NCI-H526 (cell line): ENCODE results near the gene RBMY1B.
"Not testable (repeated sequence)": the region's sequence is repeated elsewhere in the genome, so short reads cannot be mapped to it uniquely, and the experiment has no call there.

Source experiments
- DNase-seq, 2 experiments: peaks; one replicate each; lab custom pipeline; 2025; lab: John Stamatoyannopoulos, UW

RBMY1B gene

DNA sequence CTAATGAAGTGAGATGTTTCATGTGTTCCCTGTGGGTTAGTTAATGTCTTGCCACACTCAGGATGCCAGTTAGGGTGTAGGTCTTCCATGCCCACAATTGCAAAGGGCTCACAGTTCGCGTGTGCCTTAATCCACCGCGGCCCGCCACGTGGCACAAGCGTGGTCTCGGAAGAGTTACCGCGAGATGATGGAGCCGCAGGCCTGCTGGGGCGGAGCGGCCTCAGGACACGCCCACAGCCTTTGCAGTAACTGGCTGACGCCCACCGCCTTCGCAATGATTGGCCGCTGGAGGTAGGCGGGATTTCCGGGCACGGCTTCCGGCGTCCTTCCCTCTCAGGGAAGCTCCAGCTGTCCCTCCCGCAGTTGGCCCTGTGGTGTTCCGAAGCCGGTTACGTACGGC, at the start of gene RBMY1B:
RBMY1B (plus strand) TSS at position 301 of the 400 bp plus-strand sequence. CDS start 2,013 bp downstream, outside the sequence.
- DNase-seq = not testable (repeated sequence)

DNA sequence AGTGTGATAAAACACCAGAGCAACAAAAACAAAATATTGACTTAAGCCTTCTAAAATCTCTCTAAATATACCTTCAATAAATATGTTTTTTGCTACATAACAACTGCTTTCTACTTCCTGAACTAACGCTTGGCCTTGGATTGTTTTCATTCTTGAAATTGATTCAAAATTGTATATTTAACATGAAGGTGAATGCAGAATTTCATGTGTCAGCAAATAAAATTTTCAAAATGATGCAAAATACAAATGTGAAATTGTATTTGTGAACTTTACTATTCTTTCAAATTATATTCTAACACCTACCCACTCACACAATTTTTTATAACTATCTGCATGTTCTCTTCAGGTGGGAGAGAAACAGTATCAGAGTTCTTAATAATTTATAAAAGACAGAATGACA, 48.2 kb upstream of the RBMY1B start:
- DNase-seq = not testable (repeated sequence)

DNA sequence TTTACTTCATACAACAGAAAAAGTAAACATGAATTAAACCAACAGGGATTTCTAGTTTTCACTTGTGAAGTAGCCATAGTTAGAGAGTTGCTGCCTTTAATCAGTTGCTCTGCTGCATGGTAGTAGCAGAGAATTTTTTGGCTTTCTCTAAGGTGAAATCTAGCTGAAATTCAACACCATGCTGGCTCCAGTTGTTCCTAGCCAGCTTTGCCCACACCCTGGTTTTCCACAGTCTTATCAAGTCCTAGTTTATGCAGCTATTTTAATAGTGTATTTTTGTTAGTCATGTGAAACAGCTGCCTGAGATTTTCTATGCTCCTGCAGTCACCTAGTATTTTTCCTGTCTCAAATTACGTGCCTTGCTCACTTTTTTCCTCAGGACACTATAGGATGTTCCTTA, 28.2 kb upstream of the RBMY1B start:
- DNase-seq = no peak

DNA sequence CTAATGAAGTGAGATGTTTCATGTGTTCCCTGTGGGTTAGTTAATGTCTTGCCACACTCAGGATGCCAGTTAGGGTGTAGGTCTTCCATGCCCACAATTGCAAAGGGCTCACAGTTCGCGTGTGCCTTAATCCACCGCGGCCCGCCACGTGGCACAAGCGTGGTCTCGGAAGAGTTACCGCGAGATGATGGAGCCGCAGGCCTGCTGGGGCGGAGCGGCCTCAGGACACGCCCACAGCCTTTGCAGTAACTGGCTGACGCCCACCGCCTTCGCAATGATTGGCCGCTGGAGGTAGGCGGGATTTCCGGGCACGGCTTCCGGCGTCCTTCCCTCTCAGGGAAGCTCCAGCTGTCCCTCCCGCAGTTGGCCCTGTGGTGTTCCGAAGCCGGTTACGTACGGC, 23.4 kb downstream of the RBMY1B start, which contains the start of gene RBMY1A1:
RBMY1A1 (plus strand) TSS at position 301 of the 400 bp plus-strand sequence. CDS start 2,013 bp downstream, outside the sequence.
- not testable (repeated sequence) for DNase-seq

DNA sequence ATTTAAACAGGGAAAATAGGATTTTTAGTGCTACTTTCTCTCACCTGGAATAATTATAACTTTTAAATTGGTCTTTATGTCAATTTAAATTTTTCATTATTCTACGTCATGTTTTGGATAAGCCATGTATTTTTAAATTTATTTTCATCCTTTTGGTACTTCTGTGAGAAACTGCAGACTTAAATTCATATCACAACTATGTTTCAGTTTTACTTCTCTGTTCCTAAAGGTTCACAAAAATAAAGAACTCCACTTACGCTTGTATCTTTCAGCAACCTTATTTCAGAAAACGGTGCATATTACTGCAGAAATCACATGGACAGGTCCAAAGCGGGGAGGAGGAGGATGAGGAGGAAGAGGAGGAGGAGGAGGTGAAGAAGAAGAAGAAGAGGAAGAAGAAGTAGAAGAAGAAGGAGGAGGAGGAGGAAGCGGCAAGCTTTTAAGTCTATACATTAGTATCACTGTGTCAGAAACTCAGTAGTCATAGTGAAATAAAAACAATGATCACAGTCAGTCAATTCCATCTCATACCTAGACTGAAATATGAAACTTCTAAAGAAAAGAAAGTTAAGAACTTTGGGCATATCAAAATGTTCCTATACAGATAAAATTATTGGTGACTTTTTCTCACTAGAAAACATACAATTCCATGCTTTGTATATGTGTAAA, 48.3 kb downstream of the RBMY1B start:
- not testable (repeated sequence) for DNase-seq
